Measurements from ENCODE around the gene BORA.
A peak's percentile ranks its signal among the peaks of the same experiment; 100 is the strongest.
"Not testable (repeated sequence)": the region's sequence is repeated elsewhere in the genome, so short reads cannot be mapped to it uniquely, and the experiment has no call there.

BORA gene

DNA sequence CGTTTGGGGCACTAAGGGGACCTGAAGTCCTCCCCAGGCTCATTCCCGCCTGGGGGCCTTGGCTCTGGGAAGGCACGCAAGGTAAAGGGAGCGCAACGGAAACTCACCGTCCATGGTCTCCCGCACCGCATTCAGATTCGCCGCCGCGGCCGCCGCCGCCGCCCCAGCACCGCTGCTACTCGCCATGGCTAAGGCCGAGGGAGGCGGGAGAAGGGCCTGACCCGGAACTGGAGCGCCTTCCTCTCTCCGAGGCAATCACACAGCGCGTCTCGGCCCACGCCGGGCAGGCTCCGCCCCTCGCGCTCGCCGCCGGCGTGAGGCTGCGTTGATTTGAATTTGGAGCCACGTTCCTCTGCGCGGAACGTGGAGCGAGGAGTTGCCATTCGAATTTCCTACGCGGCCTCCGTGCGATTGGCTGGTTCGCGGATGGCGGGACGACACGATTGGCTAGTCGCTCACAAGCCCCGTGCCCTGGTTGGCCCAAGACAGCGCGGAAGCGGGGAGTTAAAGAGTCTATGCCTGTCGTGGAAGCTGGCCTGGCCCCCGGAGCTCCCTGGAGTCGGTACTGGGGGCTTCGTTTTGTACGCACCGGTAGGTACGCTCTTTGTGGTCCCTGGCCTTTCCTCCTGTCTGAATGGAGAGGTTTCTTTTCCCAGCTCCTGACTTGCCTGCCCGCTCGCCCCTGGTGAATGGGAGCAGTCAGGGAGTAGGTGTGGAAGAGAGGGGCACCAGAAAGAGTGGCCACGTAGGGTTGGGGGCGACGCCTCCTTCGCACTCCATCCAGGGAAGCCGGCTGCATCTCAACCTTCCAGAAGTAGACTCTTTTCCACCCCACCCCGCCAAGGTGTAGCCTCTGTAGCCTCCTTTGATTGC, at the start of gene BORA, which contains the start of gene MZT1:
Gene BORA, plus strand, starts transcription at position 507 of the 873 bp plus-strand sequence. CDS start 1,018 bp downstream, outside the sequence.
Gene MZT1, minus strand, starts transcription at position 213 of the 873 bp plus-strand sequence. Its CDS starts 27 bp downstream, at position 186.
- peak; percentile 78 to 90 (median 88) for DNase-seq (ENCODE audit: low read depth in 3 of 3, low spot score in 1 of 3)

DNA sequence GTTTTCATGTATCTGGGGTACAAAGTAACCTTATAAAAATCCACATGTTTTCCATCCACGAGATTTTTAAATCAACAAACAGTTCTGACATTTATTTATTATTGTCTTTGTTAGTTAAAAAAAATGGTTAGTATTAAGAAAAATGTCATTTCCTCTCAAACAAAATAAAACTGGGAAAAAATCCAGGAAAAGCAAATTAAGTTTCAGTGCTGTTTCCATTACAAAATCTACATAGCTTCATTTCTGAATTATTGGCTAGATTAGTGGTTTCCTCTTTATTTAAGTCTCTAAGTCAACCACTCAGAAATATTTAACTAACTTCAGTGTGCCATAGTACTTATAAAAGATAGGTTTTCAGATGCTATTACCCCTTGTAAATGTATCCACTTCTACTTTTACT, 49.4 kb upstream of the BORA start:
- DNase-seq (ENCODE audit: low read depth in 3 of 3, low spot score in 1 of 3): no peak

DNA sequence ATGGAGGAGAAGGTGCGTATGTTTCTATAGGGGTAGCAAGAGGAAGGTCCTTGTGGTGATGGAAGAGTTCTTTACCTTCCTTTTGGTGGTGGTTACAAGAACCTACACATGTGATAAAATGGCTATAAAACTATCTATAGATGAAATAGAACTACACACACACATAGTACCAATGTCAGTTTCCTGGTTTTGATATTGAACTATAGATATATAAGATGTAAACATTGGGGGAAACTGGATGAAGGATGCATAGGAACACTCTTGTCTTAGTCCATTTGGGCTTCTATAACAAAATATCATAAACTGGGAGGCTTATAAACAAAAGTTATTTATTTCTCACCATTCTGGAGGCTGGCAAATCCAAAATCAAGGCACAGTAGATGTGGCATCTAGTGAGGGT, 47.4 kb upstream of the BORA start:
- no peak for DNase-seq (ENCODE audit: low read depth in 3 of 3, low spot score in 1 of 3)

DNA sequence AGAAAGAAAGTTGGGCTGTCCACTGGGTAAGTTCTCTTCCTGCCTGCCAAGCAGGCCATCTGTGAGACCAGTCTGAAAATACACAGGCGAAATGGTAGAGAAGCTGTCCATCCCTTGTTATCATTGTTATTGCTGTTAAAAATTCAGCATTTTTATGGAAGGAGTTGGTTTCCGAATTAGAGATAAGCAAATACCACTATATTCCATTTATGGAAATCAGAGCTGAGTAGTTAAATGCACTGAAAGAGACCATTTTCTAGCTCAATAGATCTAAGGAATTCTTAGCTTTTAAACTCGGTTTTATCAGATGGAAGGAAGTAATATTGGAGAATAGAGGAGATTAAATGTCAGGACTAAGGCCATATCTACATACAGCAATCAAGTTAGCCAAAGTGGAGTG, 41.0 kb upstream of the BORA start:
- DNase-seq (ENCODE audit: low read depth in 3 of 3, low spot score in 1 of 3): no peak

DNA sequence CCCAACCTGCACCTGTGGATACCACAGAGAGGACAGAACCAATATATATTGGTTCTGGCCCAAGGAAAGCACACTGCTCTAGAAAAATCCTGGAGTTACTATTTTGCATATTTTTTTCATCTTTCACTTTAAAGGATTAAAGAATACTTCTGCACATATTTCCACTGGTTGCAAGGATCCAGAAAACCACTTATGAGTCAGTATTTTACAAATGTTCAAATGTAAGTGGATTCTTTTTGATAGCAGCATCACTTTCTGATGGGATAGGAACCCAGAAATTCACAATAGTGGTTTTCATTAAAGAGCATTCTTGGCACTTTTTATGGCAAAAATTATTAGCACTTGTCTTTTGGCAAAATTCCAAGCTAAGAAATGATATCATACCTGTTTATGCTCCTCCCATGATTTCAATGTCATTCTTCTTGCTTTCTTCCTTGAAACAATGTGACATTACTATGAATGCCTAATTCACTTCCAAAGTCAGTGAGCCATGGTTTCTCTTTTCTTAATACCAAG, 38.5 kb upstream of the BORA start:
- no peak for DNase-seq (ENCODE audit: low read depth in 3 of 3, low spot score in 1 of 3)

DNA sequence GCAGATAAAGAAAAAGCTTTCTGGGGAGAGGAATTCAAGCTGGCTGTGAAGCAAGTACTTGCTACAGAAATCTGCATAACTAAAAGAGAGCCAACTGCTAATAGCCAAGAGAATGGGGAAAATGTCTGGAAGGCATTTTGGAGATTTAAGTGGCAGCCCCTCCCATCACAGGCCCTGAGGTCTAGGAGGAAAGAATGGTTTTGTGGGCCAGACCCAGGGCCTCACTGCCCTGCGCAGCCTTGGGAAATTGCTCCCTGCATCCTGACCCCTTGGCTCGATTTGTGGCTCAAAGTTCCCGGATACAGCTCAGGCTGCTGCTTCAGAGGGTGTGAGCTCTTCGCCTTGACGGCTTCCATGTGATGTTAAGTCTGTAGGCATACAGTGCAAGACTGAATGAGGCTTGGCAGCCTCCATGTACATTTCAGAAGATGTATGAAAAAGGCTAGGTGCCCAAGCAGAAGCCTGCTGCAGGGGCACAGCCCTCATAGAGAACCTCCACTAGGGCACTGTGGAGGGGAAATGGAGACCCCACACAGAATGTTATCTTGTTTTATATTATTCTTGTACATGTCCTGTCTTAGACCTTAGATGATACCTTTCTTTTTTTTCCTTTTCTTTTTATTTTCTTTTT, 34.7 kb upstream of the BORA start:
- DNase-seq (ENCODE audit: low read depth in 3 of 3, low spot score in 1 of 3): no peak

DNA sequence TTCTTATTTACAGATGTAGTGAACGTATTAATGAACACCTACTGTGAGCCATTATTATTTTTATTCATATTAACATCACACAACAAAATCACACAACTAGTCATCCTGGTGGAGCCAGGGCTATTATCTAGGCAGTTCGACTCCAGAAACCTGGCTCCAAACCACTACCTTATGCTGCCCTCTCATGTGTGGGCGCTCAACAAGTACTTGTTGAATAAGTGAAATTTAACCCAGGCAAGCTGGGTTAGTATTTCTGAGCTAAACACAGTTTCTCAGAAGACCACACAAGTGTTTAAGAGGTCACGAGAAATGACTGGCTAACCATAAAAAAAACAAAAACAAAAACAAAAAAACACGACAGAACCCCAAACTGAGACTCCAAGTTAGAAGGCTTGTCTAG, 33.9 kb upstream of the BORA start:
- no peak for DNase-seq (ENCODE audit: low read depth in 3 of 3, low spot score in 1 of 3)

DNA sequence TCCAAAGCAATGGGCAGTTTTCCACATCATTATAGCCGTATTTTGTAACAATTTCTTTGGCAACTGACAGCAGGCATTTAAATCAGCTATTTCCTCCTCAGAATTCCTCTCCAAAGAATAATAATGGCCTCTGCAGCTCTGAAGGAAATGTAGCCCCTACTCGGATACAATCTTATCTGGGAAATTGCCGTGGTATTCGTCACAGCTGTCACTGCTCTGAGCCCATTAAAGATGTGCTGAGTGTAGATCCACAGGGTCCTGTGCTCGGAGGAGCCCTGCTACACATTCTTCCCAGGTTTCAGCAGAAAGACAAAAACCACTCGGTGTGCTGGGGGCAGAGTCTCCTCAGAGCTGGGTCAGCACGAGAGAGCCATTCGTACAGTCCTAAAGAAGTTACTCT, 33.4 kb upstream of the BORA start:
- DNase-seq (ENCODE audit: low read depth in 3 of 3, low spot score in 1 of 3): no peak

DNA sequence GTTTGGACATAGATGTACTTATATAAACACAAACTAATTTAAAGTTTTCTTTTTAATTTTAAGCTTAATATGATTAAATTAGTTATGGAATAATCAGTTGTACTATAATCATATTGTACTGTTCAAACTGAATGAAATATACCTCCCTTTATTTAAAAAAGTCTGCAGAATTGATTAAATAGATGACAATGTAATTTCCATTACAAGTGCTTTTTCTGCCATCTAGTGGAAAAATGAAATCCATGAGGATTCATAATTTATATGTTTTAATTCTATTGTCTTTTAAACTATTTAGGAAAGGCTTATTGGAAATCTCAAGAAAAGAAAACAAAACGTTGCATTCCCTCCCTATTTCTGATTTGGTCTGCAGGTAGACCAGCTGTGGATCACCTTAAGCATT, 31.1 kb upstream of the BORA start:
- no peak for DNase-seq (ENCODE audit: low read depth in 3 of 3, low spot score in 1 of 3)

DNA sequence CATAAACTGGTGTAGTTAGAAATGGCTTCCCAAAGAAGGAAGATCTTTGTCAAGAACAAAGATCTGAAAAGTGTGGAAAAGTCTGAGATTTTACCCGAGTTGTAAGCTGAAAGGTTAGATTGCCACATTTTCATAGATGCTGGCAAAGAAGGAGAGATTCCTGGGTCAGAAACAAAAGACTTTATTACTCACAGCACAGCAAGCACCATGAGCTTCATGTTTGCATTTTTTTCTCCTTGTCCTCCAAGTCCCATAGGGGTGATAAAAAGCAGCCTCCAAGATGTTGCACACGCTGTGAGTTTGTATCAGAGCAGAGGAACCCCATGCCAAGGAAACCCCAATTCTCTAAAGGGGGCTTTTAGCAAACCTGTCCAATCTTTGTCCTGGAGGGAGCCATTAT, 29.6 kb upstream of the BORA start:
- no peak for DNase-seq (ENCODE audit: low read depth in 3 of 3, low spot score in 1 of 3)

DNA sequence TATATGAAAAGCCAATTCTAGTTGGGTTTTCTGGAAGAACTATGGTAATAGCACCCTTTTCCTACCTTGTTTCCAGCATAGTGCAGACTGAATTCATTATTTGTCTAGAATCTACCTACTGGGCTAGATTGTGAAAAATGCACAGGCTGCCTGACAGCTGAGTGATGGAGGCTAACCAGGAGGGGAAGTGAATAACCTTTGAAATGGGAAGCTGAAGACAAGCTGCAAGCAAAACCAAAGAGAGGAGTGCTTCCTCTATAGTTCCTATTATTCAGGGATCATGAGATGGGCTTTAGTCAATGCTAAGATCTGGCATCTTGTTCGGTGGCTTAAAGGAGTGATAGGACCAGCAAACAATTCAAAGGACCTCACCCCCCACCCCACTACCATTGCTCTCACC, 27.2 kb upstream of the BORA start:
- DNase-seq (ENCODE audit: low read depth in 3 of 3, low spot score in 1 of 3): no peak

DNA sequence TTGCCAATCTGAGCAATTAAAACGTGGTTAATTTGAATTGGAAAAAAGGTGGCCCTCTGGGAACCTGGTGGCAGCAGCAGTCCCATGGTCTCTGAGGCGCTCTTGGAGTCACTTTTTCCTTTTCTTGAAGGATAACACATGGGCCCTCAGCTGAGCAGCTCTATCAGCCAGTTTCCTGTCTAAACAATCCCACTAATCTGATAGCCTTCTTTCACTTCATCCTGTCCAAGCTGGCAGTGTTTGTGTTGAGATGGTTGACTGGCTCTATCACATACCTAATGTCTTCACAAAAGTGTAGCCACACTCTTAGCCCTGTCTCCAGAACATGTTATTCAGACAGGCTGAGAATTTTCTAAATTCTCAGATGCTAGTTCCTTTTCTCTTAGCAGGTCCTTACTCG, 10.9 kb upstream of the BORA start:
- DNase-seq (ENCODE audit: low read depth in 3 of 3, low spot score in 1 of 3): no peak

DNA sequence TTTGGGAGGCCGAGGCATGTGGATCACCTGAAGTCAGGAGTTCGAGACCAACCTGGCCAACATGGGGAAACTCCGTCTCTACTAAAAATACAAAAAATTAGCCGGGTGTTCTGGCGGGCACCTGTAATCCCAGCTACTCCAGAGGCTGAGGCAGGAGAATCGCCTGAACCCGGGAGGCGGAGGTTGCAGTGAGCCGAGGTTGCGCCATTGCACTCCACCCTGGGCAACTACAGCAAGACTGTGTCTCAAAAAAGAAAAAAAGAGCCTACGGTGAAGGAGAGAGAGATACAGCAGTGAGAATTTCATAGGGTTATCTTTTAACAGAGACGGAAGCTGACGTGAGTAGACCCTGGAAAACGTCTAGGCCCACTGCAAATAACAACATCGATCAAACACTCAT, 1.5 kb upstream of the BORA start:
- not testable (repeated sequence) for DNase-seq (ENCODE audit: low read depth in 3 of 3, low spot score in 1 of 3)

DNA sequence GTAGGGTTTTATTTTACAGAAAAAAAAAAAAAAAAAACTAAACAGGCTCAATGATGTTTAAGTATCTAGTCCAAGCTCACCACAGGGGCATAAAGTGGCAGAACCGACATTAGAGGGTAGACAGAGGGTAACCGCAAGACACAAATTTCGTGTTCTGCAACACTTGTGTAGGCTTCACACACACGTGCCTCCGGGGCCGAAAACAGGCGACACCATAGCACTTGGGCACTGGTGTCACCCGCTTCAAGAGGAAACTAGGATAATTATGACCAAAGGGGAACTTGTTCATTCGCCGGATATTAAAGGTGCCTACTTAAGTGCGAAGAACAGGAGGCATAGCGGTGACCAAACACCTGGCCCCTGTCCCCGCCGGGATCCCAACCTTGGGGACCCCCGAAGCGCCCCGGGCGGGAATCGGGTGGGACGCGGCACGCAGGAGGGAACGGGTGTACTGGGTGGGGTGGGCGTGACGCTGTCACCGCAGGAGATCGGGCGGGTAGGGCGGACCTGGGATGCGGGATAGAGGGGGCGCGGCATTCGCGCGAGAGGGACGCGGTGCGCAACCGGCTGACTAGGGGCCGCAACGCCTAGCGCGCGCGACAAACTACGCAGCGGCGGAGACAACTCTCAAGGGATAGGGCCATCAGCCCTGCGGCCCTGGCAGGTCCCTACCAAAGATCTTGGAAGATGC, 852 bp upstream of the BORA start:
- peak in 2 of 3 donors; percentile 2 to 18 for DNase-seq (ENCODE audit: low read depth in 3 of 3, low spot score in 1 of 3)

DNA sequence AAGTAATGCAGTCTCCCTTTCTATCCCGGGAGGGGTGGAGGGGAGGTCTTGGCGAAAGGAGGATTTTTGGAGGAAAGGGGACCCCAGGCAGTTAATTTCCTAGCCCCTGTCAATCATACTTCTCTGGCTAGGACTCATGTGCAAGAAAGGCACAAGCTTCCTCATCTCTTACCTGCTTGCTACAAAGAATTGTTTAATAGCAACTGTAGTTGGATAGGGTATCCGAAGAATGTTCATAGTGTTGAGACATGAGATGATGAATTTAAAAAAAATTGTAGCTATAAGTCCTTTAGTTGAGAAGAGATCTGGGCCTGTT, 525 bp downstream of the BORA start:
- DNase-seq (ENCODE audit: low read depth in 3 of 3, low spot score in 1 of 3): no peak

DNA sequence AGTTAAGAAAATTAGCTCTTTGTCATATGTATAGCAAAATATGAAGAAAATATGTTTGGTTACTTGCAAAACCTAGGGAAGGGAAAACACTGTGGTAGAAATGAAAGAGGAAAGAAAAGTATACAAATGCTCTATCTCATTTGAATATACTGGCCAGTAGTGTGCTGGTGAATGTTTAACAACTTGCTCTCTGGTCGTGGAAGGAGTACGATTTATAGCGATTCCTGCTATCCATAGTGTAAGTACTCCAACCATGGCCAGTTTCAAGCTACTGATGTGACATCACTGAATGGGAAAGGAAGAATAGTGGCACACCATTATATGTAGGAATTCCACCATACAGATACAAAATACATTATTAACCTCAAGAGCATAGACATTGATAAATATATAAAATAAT, 9.3 kb downstream of the BORA start:
- DNase-seq (ENCODE audit: low read depth in 3 of 3, low spot score in 1 of 3): no peak

DNA sequence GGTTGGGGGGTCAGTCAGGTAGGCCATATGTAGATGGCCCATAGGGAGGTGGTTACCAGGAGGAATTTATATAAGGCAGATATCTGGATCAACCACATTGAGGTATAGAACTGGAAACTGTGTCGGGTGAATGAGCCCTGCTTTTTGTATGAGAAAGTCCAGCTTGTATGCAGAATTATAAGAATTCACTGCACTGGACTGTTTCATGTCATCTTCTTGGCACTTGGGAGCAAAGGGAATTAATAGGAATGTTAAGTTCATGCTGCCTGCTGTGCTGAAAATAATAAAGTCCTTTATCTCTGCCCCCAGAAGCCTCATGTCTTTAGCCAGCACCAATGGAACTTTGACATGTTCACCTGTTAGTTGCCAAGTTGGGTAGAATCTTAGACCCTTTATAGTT, 12.3 kb downstream of the BORA start:
- no peak for DNase-seq (ENCODE audit: low read depth in 3 of 3, low spot score in 1 of 3)

DNA sequence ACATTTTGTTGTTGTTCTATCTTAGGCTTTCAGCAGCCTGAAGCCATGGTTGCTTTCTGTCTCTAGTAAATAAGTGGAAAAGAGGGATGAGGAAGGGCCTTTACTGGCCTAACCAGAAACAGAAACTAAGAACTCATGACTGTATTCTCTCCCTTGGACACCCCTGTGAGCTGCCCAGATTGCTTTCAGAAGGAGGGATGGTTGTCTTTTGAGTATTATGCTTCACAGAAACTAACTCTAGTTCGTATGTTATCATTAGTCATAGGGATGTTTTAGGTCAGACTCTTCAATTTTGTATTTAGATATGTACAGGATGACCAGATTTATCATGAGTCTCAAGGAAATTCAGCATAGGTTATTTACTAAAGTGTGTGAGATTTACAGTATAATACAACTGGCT, 17.5 kb downstream of the BORA start:
- DNase-seq (ENCODE audit: low read depth in 3 of 3, low spot score in 1 of 3): no peak

DNA sequence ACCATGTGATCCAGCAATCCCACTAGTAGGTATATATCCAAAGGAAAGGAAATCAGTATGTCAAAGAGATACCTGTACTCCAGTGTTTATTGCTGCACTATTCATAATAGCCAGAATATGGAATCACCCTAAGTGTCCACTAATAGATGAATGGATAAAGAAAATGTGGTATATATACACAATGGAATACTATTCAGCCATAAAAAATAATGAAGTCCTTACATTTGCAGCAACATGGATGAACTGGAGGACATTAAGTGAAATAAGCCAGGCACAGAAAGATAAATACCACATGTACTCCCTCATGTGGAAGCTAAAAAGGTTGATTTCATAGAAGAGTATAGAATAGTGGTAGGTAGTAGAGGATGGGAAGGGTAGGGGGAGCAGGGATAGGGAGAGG, 23.5 kb downstream of the BORA start:
- no peak for DNase-seq (ENCODE audit: low read depth in 3 of 3, low spot score in 1 of 3)

DNA sequence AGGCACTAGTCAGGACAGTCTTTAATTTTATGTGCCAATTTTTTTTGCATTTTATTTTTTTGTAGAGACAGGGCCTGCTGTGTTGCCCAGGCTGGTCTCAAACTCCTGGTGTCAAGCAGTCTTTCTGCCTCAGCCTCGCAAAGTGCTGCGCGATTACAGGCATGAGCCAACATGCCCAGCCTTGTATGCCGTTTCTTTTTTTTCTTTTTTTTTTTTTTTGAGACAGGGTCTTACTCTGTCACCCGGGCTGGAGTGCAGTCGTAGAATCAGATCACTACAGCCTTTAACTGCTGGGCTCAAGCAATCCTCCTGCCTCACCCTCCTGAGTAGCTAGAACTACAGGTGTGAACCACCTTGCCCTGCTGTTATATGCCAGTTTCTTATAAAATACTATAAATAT, 26.4 kb downstream of the BORA start:
- DNase-seq (ENCODE audit: low read depth in 3 of 3, low spot score in 1 of 3): no peak

DNA sequence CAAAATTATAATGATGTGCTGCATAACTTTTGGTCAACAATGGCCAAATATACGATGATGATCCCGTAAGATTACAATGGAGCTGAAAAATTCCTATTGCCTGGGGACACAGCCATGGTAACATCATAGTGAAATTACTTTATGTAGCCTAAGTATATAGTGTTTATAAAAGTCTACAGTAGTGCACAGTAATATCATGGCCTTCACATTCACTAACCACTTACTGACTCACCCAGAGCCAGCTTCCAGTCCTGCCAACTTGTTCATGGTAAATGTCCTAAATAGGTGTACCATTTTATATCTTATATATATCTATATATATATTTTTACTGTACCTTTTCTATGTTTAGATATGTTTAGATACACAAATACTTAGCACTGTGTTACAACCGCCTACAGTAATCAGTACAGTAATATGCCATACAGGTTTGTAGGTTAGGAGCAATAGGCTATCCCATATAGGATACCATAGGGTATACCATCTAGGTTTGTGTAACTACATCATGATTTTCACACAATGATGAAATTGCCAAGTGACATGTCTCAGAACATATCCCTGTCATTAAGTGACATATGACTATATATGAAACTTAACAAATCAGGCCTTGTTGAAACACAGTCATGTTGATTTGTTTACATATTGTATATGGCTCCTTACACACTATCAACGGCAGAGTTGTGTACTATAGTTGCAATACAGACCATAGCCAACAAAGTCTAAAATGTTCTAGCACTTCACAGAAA, 30.2 kb downstream of the BORA start:
- DNase-seq (ENCODE audit: low read depth in 3 of 3, low spot score in 1 of 3): no peak

All from stimulated activated CD4-positive, alpha-beta T cell treated with anti-CD3 and anti-CD28 coated beads, TNF-alpha, amount 100 ng/mL, for 1 hour (primary cell).